HG03039 (cell line): Measurements from ENCODE around the gene MARK2.

ENCODE experiments used
- ATAC-seq: cut with Tn5 transposase; IDR thresholded peaks from one replicate; pipeline ENCODE4 v1.9.1; 2021; ENCODE audit warnings: mild to moderate bottlenecking, moderate library complexity; ENCODE audit not compliant: unreplicated experiment

Gene MARK2

DNA sequence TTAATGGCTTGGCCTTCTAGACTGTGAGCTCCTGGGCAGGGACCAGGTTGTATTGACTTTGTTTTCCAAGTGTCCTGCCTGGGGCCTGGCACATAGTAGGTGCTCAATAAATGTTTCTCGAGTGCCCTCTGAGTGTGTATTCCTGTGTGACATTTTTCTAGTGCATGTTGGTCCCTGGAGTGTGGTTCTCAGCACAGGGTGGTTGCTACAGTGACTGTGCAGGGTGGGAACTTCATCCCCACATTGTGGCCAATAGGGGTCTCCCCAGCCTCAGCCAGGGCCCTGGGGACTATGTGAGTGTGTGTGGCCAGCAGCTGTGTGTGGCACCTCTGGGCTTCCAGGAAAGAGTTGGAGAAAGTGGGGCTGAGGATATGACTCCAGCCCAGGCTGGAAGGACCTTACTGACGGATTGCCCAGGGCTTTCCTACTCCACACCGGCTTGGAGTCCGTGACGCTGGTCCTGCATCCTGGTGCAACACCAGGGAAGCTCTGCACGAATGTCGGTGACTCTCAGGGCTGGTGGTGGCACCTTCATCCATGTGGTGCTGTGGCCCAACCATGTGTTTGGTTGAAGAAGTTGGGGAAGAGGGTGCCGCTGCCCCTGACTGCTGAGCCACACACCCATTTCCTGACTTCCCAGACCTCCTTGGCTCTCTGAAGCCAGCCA, 9.0 kb upstream of the MARK2 start:
- no peak for ATAC-seq

DNA sequence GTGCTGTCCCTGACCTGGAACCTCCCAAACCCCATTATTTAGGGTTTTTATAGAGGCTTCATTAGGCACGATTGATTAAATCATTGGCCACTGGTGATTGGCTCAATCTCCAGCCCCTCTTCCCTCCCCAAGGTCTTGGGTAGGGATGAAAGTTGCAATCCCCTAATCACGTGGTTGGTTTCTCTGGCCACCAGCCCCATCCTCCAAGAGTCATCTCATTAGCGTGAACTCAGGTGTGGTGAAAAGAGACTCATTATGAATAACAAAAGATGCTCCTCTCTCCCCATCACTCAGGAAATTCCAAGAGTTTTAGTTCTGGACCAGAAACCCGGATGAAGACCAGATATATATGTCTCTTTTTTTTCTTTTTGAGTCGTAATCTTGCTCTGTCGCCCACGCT, 7.6 kb upstream of the MARK2 start:
- ATAC-seq, result no peak

DNA sequence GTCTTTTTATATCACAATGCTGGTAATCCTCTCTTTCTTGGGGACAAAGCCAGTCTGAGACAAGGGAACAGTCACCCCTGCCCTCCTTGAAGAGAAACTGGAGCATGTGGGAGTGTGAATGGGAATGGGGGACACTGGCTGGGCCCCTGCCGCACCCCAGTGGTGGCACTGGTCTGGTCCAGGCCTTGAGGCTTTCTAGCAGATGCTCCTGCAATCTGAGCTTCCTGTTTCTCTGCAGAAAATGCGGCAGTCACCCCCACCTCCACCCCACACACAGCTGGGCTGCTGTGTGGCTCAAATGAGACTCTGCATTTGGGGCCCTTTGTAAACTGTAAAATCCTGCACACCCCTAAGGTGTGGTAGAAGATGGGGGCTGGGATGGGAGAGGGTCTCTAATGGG, 6.6 kb upstream of the MARK2 start:
- ATAC-seq, result no peak

DNA sequence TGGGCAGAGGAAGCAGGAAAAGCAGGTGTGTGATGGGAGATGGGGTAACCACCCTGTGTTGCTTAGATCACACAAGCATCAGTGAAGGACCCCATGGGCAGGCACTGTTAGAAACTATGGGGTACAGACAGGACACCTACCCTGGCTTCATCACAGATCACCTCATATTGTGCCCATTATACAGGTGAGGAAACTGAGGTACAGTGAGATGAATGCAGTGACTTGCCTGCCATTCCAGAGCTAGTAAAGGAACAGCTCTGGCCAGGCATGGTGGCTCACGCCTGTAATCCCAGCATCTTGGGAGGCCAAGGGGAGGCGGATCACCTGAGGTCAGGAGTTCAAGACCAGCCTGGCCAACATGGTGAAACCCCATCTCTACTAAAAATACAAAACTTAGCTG, 5.9 kb upstream of the MARK2 start:
- ATAC-seq, result no peak

DNA sequence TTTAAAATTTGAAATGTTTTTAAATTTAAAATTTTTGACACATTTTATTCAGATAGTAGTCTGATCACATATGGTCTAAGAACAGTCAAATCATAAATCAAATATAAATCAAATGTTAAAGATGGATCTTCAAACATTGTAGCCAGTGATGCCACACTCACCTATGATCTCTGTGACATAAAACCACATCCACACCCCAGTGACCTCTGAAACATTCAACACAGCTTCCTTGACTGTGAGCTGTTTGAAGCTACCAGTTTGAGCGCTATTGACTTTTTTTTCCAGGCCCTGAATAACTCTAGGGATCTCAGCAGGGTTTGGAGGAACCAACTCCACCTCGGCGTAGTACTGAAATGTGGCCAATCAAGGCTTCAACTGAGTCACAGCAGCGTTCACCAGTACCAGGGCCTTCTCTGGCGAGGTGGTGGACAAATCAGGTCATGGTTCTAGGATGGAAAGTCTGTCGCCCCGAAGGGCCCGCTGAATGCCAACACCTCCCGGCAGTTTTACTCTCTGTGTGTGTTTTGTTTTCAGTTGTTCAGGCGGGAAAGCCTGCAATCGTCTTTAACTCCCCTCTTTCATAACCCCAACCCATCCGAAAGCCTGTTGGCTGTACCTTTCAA, 4.3 kb upstream of the MARK2 start:
- ATAC-seq, result no peak

DNA sequence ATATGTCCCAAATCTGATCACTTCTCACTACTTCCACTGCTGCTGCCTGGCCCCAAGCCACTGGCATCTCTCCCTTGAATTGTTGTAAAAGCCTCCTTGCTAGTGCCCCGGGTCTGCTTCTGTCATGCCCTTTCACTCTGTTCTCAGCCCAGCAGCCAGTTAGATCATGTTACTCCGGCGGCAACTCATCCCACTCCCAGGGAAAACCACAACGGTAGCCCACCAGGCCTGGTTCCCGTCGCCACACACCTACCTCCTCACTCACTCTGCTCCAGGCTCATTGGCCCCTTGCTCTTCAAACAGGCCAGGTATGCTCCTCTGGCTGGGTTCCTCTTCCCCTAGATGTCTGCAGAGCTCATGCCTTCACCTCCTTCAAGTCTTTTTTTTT, 3.8 kb upstream of the MARK2 start:
- ATAC-seq, result no peak

DNA sequence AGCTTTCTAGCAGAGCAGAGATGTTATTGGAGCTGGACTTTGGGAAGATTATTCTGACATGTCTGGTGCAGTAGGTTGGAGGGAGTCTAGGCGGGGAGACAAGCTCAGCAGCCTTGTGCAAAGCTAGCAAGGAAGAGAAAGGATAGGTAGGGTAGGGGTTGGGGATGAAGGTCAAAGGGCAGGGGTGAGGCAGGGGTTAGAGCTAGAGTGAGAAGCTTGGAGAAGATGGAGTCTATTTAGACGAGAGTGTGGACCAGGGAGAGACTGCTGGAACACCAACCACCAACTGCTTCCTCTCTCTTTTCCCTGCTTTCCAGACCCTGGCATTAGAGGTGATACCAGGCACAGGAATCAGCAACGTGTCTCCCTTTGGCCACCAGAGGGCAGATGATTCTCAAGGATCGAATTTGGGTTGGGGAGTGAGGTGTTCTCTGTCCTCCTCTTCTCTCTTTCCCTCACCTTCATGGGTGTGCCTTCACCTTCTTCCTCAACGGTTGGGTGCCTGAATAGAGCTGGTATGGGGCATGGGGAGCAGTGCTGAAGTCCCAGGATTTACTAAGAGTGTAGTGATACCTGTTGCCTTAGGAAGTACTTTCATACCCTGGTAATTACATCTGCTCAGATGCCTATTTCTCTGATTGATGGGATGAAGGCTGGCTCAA, 1.8 kb upstream of the MARK2 start:
- ATAC-seq, result no peak

DNA sequence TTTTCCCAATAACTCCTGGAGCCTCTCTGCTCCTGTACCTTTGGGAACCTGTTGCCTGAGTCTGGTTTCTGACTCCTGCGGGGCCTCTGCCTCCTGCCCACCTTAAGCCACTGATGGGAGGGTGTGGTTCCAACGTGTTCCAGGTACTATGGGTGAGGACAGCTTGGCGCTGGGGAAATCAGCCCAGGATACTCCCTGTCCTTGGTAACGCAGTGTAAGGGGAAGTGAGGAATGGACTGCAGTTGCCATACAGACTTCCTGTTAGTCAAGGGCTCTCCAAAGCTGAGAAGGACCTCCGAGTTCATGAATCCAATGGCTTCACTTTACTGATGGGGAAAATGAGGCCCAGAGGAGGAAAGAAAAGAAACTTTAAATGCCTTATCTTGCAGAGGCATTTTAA, 1.2 kb upstream of the MARK2 start:
- no peak for ATAC-seq

DNA sequence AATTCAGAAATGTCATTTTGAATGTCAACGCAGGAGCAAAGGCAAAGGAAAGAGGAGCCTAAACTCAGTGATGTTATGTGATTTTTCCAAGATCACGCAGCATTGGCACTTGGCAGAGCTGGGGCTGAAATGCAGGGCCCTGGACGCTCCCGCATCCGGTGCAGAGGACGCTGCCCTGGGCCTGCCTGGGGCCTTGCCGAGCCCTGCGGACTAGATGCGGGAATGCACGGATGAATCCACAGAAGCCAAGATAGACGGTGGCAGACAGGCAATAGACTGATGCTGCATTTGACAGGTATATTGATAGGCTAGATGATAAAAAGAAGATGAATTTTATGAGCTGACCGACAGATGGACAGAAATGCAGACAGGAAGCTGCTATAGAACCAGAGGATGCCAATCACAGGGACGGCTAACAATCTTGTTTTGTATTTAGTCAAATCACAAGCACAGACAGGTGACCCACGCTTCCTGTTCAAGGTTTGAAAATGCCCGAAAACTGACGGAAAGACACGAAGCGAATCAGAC, 696 bp upstream of the MARK2 start:
- ATAC-seq, result no peak

DNA sequence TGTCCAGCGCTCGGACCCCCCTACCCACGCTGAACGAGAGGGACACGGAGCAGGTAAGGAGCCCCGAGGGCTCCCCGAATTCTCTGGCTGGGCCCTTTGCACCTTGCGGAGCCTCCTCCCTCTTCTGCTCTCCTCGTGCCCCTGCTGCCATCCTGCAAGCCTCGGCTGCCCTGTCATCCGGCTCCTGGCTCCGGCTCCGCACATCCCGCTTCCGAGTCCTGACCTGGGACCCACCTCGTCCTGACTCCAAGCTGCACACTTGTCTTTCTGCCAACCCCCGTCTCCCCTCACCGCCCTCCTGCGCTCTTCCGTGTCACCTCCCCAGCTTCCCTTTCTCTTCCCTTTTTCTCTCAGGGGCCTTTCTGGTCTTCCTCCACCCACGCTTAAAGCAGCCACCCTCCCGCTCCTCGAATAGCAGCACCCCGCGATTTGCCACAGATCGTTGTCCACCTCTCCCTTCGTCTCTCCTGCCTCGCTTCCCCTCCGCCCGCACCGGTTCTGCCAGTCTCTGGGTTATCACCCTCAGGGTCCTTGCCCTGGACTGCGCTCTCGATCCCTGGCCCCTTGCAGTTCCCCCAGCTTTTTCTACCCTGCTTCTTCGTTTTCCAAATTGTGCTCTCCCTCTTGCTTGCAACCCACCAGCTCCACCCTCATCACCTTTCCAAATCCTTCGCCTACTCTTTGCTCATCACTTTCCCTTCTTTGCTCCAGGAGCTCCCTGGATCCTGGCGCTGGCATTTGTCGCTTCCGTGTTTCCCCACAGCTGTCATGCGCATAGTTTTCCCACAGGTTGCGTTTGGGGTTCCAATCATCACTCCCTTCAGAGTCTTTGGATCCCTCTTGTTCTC, 822 bp downstream of the MARK2 start:
- peak; percentile 3 for ATAC-seq

DNA sequence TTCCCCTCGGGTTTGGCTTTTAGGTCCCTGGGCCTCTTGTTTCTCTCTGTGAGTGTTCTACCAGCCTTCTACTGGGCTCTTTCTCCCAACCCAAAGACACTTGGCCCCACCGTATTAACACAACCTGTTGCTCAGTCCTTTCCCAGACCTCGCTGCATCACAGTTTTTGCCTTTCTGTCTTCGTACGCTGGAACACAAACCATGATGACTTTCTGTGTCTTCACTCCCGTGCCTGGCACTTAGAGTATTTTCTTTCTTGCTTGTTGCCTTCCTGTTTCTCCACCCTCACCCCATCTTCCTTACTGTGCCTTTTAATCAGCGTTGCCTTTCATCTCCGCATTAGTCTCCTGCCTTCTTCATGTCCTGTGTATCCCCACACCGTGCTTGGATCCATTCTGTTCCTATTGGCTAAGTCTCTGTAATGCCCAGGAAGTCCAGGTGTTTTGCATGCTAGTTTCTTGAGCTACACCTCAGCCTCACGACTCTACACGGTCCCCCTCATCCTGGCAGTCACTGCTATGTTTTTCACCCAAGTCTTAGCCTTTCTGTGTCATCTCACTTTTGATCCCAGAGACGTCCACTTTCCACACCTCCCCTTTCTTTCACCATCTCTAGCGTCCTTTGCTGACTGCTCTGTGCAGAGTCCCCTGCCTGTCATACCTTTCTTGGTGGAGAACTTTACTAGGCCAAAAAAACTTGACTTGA, 1.6 kb downstream of the MARK2 start:
- ATAC-seq, result no peak

DNA sequence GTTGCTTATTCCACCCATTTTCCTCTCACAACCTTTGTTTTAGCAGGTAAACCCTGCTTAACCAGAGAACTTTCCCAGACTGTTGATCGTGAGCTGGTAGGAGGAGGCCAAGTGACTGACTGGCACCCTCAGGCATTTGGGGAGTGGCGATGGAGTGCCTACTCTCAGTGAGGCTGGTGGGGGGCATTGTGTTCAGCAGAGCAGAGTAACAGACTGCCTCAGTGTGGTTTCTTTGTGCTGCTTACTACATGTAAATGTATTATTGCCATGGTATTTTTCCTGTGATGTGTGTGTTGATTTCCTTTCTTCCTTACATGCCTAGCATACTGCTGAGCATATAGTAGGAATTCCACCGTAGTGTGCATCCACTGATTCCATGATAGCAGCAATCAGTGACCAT, 2.6 kb downstream of the MARK2 start:
- no peak for ATAC-seq

DNA sequence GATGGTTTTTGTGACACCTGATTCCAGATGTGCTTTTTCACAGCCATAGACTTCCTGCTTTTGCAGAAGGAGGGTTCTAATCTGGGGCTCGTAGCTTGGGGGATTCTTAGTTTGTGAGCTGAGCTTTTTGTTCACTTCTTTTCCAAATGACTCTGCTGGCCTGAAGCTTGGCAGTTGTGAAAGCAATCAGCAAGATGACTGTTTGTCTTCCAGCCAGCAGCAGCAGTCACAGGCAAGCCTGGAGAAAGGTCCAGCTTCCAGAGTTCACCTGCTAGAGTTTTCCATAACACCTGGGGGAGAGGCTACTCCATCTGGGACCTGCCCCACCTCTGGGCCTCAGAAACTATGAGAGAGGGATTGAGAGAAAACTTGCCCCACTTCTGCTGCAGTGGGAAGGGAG, 4.1 kb downstream of the MARK2 start:
- no peak for ATAC-seq

DNA sequence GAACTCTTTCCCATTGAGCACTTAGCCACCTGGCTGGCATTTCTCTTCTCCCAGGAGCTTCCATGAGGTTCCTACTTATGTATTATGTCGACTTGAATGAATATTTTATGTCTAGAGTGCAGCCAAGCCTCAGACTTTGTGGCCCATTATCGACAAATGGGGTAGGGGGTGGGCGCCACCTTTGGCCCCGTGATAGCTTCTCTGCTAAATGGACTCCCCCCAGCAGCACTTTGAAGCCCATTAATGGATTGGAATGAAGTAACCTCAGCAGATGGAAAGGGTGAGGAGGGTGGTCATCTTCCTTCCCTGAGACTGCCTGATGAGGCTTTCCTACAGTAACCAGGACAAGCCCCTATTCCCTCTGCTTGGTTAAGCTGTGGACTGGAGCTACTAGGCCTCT, 5.9 kb downstream of the MARK2 start:
- no peak for ATAC-seq

DNA sequence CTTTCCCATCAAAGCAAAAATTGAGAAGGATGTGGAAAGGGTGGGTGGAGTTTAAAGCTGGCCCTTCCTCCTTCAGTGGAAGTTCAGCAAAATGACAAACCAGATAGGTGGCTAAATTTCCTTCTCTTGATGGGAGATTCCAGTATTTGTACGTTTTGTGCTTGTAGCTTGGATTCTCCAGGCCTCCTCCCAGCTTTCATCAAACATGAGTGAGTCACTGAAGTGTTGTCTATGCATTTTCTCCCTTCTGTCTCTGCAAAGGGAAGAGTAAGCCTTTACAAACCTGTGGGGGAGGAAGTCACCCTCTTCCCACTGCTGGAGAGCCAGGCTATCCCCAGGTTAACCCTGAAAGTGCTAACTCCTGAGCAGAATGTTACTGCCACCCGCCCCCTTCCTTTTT, 6.4 kb downstream of the MARK2 start:
- no peak for ATAC-seq

DNA sequence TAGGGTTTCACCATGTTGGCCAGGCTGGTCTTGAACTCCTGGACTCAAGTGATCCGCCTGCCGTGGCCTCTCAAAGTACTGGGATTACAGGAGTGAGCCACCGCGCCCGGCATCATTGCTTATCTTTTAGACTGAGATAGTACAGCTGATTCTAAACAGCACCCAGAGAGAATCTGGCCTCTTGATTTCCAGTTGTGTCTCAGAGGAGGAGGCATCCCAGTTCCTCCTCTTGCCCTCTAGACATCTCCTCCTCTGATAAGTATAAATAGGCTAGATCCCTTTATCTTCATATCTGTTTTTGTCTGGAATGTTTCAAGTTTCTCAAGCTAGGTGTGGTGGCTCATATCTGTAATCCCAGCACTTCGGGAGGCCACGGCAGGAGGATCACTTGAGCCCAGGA, 7.0 kb downstream of the MARK2 start:
- no peak for ATAC-seq

DNA sequence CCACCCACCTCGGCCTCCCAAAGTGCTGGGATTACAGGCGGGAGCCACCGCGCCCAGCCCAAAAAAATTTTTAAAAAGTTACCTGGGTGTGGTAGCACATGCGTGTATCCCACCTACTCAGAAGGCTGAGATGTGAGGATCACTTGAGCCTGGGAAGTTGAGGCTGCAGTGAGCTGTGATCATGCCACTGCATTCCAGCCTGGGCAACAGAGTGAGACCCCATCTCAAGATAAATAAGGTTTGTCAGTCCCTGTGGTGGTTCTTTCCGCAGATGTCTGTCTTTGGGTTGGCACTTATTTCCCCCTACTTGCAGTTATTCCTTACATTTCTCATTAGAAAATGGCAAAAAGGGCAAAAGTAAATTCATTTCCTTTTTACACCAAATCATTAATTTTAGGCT, 8.0 kb downstream of the MARK2 start:
- no peak for ATAC-seq

DNA sequence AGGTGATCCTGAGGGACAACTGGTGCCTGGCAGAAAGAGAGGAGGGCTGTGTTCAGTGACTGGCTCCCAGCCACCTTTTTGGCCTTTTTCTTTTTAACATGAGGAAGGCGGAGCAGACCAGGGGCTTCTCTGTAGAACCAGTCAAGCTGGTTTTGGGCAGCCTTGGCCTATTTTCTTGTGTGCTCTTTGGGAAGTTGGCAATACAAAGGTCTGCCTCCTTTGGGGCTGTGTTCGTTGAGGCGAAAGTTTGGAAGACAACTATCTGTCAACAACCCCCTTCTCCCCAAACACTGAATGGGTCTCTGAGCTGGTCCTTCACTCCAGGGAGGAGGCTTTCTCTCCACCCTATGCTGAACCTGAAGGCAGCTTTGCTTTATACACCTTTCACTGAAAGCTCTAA, 8.5 kb downstream of the MARK2 start:
- ATAC-seq, result no peak

DNA sequence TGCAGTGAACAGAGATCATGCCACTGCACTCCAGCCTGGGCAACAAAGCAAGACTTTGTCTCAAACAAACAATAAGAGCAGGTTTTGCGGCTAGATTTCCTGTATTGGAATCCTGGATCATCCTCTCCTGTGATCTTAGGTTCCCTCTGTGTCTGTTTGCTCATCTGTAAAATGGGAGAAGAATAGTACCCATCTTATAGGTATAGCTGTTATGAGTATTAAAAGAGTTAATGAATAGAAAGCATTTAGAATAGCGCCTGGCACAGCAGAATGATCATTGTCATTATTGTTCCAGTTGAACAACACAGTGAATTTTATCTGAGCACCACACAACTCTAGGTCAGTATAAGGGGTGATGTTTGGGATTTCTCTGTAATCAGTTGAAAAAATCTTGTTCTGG, 10.8 kb downstream of the MARK2 start:
- ATAC-seq, result no peak

DNA sequence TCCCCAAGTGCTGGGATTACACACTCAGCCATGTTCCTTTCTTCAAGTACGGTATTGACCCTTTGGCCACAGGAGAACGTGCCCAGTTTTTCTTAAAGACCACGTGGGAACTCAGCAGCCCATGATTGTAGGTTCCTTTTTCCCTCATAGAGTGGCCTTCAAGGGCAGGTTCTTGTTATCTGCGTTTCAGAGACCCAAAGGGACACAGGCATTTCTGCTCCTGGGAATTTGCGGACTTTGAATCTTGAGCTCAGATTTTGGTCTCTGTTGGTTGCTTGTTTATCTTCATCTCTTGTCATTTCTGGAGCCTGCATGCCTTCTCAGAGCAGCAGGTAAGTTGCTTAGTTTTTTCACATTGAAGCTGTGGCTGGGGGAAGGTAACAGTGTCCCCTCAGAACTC, 12.0 kb downstream of the MARK2 start:
- no peak for ATAC-seq

DNA sequence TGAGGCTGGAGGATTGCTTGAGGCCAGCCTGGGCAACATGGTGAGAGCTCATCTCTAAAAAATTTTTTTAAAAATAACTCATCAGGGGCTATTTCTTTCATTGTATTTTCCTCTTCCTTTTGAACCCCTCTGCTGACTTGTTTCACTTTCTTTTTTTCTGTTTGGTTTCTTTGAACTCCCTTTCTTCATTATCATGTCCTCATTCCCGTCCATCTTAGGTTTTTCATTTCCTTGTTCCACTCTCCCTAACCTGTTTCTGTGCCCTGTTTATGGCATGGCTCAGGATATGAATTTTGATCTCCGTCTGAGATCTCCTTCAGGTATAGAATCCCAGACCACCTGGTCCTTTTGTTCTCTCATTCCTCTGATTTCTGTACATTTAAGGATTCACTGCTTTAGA, 12.5 kb downstream of the MARK2 start:
- ATAC-seq, result no peak
